Tibial nerve (tissue), 3 donors: ENCODE measurements around the gene CDAN1.

Source experiments
- CTCF ChIP-seq, 5 experiments: fragments of 200-600 bp in 3 of 5; fragments of 450-650 bp in 2 of 5; sonication (generic) in 3 of 5; IDR thresholded peaks; one replicate each; pipeline ENCODE4 v1.5.1; 2016 to 2019; ENCODE audit warnings: antibody characterized with exemption in 5 of 5, mild to moderate bottlenecking in 3 of 5, moderate library complexity in 2 of 5
- POLR2A ChIP-seq, 2 donors: fragments of 450-650 bp; IDR thresholded peaks; one replicate each; pipeline ENCODE4 v1.6.1; 2017; ENCODE audit warnings: antibody characterized with exemption in 2 of 2, mild to moderate bottlenecking in 2 of 2, moderate library complexity in 2 of 2

GRCh38 chr15:42728972-42729371 is 8.0 kb downstream of the CDAN1 start:
- TF ChIP-seq CTCF (IDR thresholded peaks at IDR 0.05) (no peak), POLR2A (IDR thresholded peaks at IDR 0.05) (no peak)
